A549 (cell line): Measurements from ENCODE around the gene NOP9. TPM values are rescaled to one million over a fixed set of nuclear protein-coding genes. Genes with fewer than 3 reads are reported as not detected.

Source experiments
- ATAC-seq, 2 experiments: fragments of 200-7000 bp in 1 of 2; fragments of >200 bp in 1 of 2; cut with Nextera tagmentation in 1 of 2; cut with Tn5 transposase in 1 of 2; 3 replicates each; pipeline versions ENCODE4 v1.8.0 to v1.9.1; 2018 to 2020; ENCODE audit warnings: mild to moderate bottlenecking in 1 of 2, moderate library complexity in 1 of 2
- CTCF ChIA-PET: fragments of 300-600 bp; sonication (Branson Sonifier 250); formaldehyde crosslinking; extraction: SDS; loops from one replicate; lab custom pipeline; 2021; ENCODE audit warnings: antibody characterized with exemption, inconsistent platforms; lab: Yijun Ruan, JAX
- POLR2A ChIA-PET: fragments of 350-600 bp; formaldehyde crosslinking; extraction: SDS; loops from one replicate; lab custom pipeline; 2021; ENCODE audit warnings: antibody characterized with exemption, inconsistent platforms; lab: Yijun Ruan, JAX
- DNase-seq, 2 experiments: peaks; one replicate each; pipeline versions ENCODE4 v3.0.0 to v3.0.0-alpha.2; 2011 to 2016; ENCODE audit warnings: low read depth in 1 of 2, low spot score in 1 of 2
- FAIRE-seq: peaks from 2 replicates; lab custom pipeline; 2011; peaks lifted over from hg19 to GRCh38; lab: Jason Lieb, UNC
- H3K27ac ChIP-seq, 2 experiments: fragments of >200 bp; sonication (Bioruptor Twin); formaldehyde crosslinking; 3 replicates each; pipeline ENCODE4 v1.5.1; 2016 to 2017
- H3K4me1 ChIP-seq: fragments of >200 bp; sonication (Bioruptor Twin); formaldehyde crosslinking; 3 replicates; pipeline ENCODE4 v1.6.1; 2016
- H3K4me2 ChIP-seq: fragments of >200 bp; sonication (Bioruptor Twin); formaldehyde crosslinking; 3 replicates; pipeline ENCODE4 v1.6.1; 2016
- H3K4me3 ChIP-seq: fragments of >200 bp; sonication (Bioruptor Twin); formaldehyde crosslinking; 3 replicates; pipeline ENCODE4 v1.5.1; 2016
- H3K9me3 ChIP-seq: fragments of >200 bp; sonication (Bioruptor Twin); formaldehyde crosslinking; 3 replicates; pipeline ENCODE4 v1.6.1; 2016
- CHD2 ChIP-seq: fragments of 150-350 bp; IDR thresholded peaks from 2 replicates; pipeline ENCODE4 v1.6.1; 2014; ENCODE audit warnings: low read length; ENCODE audit not compliant: partially characterized antibody
- FOXS1 ChIP-seq: fragments of 250-450 bp; sonication (Bioruptor Pico); IDR thresholded peaks from 2 replicates; pipeline ENCODE4 v1.5.0; 2020; ENCODE audit warnings: mild to moderate bottlenecking, moderate library complexity
- HOXA7 ChIP-seq: fragments of 250-450 bp; sonication (Bioruptor Pico); IDR thresholded peaks from 2 replicates; pipeline ENCODE4 v1.5.0; 2020; ENCODE audit warnings: mild to moderate bottlenecking, moderate library complexity
- HOXB5 ChIP-seq: fragments of 250-450 bp; sonication (Bioruptor Pico); IDR thresholded peaks from 2 replicates; pipeline ENCODE4 v1.5.0; 2020; ENCODE audit warnings: mild to moderate bottlenecking, moderate library complexity
- JUN ChIP-seq, 2 experiments: fragments of >200 bp; sonication (Bioruptor Twin); formaldehyde crosslinking; IDR thresholded peaks; 2 replicates in 1 of 2; 3 replicates in 1 of 2; pipeline ENCODE4 v1.6.1; 2016 to 2017
- JUNB ChIP-seq: fragments of >200 bp; sonication (Bioruptor Twin); formaldehyde crosslinking; IDR thresholded peaks from 2 replicates; pipeline ENCODE4 v1.6.1; 2016
- KDM1A ChIP-seq: fragments of 200-600 bp; sonication (generic); IDR thresholded peaks from 2 replicates; pipeline ENCODE4 v1.6.1; 2016; ENCODE audit warnings: low read depth, mild to moderate bottlenecking
- KDM5A ChIP-seq: fragments of 200-600 bp; sonication (generic); IDR thresholded peaks from 2 replicates; pipeline ENCODE4 v1.6.1; 2016; ENCODE audit warnings: antibody characterized with exemption, mild to moderate bottlenecking
- MAFK ChIP-seq: fragments of 450-650 bp; IDR thresholded peaks from 2 replicates; pipeline ENCODE4 v1.6.1; 2014; ENCODE audit not compliant: partially characterized antibody
- MYC ChIP-seq: IDR thresholded peaks from 2 replicates; pipeline ENCODE4 v1.6.1; 2012; ENCODE audit warnings: mild to moderate bottlenecking, inconsistent platforms, low read length, improper control_type of control experiment, borderline replicate concordance
- POLR2A ChIP-seq: IDR thresholded peaks from 2 replicates; pipeline ENCODE4 v1.6.1; 2012; ENCODE audit warnings: mild to moderate bottlenecking, low read length
- RCOR1 ChIP-seq: fragments of 150-350 bp; IDR thresholded peaks from 2 replicates; pipeline ENCODE4 v1.6.1; 2014; ENCODE audit warnings: antibody characterized with exemption, low read length, low read depth
- REST ChIP-seq: fragments of 200-600 bp; sonication (generic); IDR thresholded peaks from 2 replicates; pipeline ENCODE4 v1.6.1; 2016; ENCODE audit warnings: antibody characterized with exemption, mild to moderate bottlenecking, moderate library complexity
- RFX5 ChIP-seq: fragments of 450-650 bp; IDR thresholded peaks from 2 replicates; pipeline ENCODE4 v1.7.1; 2014; ENCODE audit warnings: antibody characterized with exemption, mild to moderate bottlenecking, moderate library complexity
- RNF2 ChIP-seq: fragments of 200-600 bp; sonication (generic); IDR thresholded peaks from 2 replicates; pipeline ENCODE4 v1.6.1; 2016; ENCODE audit warnings: low read depth, mild to moderate bottlenecking, antibody characterized with exemption, moderate library complexity, borderline replicate concordance
- TFCP2L1 ChIP-seq: fragments of 250-450 bp; sonication (Bioruptor Pico); IDR thresholded peaks from 2 replicates; pipeline ENCODE4 v1.5.0; 2021; ENCODE audit warnings: mild to moderate bottlenecking
- WGBS: methylation state at CpG from one replicate; pipeline ENCODE4 v1.1.6; 2017; ENCODE audit errors: missing lambda C conversion rate; 5-methylcytosine and 5-hydroxymethylcytosine counted together
- polyA plus RNA-seq, 4 experiments: library from polyadenylated mRNA; depleted of rRNA in 3 of 4; stranded (reverse); fragments of >200 nt; fragmentation: RNase III in 1 of 4; extraction: RNeasy Plus Mini Kit Qiagen cat#74134 plus additional on column Dnase treatment in 1 of 4; gene quantifications; 2 replicates in 3 of 4; 3 replicates in 1 of 4; pipeline ENCODE4 v1.2.3, GENCODE V29; 2011 to 2017
- TF ChIP-seq, protein P1 (sequence below): fragments of >200 bp; sonication (Bioruptor Twin); formaldehyde crosslinking; IDR thresholded peaks from 3 replicates; pipeline ENCODE4 v1.5.1; 2016

Gene NOP9
- polyA plus RNA-seq, 2 of the 4 experiments (the other 2 are of a cell fraction) = 16.5 to 24.5 TPM

DNA sequence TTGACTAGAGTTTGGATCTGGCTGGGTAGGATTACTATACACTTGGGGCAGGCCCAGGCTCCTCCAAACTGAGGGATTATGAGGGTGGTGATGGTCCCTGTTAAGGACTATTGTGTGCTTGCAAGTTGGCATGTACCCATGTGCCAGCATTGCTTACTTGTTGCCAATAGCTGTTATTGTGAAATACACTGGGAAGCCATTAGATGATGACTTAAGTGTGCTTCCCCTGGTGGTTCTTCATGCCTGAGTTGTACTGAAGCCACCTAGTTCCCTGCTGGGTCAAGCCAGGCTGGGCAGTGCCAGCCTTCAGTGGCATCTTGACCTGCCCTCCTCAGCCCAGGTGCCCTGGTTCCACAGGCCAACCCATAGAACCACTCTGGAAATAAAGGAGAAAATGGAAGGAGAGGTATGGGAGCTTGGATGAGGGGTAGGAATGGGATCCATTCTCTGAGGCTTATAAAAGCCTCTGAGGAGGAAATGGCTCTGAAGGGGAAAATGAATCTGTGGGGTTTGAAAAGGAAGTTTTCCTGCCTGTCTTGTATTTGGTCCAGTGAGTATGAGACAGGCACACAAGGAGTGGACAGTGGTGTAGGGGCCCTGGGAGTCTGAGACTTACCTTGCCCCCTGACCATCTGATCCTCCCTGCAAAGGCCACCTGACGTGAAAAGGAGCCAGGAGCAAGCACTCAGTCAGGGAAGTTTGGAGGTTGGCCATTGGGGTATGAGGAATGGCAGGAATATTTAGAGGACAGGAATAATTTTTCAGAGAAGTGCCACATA is 12.4 kb downstream of the NOP9 start:
- Histone ChIP-seq H3K4me2 (no peak overlapping the region), H3K4me3 (no peak overlapping the region), H3K4me1 (peaks cover 19% of the 10 kb centered on the region), H3K9me3 (no peaks in the 10 kb centered on the region), H3K27ac (no peak overlapping the region)
- no peak for DNase-seq
- no peak for TF ChIP-seq RCOR1
- TF ChIP-seq KDM1A = no peak
- no peak for ATAC-seq
- 94% methylated on average over 1 of the region's 1 CpG for WGBS
- POLR2A ChIA-PET = no interaction called here
- CTCF ChIA-PET = interaction anchor here (1.0 to 46.6 kb wide), 8 partner anchors 9 to 118 kb away, joined by 5 to 1142 read pairs (median 130); partner anchors contain the start of genes CBLN3, DHRS1, KHNYN and NOP9
- FAIRE-seq = no peak

DNA sequence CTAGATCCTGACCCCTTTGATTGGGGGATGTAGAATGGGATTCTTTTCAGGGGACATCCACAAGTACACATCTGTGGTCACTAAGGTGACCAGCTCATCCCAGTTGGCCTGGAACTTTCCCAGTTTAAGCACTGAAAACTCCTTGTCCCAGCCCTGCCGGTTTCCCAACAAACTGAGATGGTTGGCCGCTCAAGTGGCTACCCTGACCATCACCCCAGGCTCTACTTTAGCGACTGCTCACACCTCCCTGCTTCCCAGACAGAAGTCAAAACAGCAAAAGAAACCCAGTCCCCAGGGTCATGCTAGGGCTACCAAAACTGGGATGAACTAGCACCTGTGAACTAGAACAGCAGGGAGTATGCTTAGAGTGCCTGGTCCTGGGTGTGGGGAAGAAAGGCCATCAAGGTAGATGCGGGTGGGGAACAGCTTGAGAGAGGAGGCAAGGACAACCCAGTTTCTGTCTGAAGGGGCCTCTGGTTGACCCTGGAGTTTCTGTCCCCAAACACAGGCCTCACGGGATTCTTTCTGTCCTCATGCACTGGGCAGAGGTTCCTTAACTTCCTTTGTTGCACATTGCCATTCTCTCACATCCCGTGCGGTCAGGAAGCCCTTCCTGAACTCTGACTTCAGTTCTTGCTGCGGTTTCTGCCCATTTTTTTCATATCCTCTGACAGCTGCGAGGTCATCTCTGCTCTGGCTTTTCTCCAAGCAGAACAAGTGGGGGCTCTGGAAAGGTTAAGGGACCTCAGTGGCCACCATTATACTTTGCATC is 13.3 kb downstream of the NOP9 start:
- POLR2A ChIA-PET = no interaction called here

DNA sequence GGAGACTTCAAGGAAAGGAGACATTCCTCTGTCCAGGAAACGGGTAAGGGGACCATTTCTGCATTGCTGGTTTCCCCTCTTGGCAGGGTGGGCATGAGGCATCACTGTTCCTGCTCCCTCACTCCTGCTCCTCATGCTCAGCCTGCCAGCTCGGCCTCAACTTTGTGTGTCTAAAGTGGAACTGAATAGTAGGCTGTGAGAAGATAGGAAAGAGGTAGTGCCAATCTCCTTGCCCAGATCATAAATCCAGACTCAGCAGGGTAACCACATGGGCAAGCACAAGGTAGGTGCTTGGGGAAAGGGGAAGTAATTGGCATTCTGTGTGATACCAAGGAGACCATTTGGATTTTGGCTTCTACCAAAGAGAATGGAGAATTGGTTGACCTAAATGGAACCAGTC is 14.3 kb downstream of the NOP9 start:
- no peak overlapping the region for H3K4me3 ChIP-seq
- no peaks in the 10 kb centered on the region for H3K9me3 ChIP-seq
- no peak overlapping the region for H3K4me2 ChIP-seq
- peaks cover 11% of the 10 kb centered on the region for H3K4me1 ChIP-seq
- FAIRE-seq (no peak), ATAC-seq (no peak), DNase-seq (no peak)
- ChIA-PET POLR2A (no interaction called here), CTCF (interaction anchor here (1.5 to 46.6 kb wide), 4 partner anchors 11 to 116 kb away, joined by 3 to 1142 read pairs (median 368); partner anchors contain the start of genes CBLN3, DHRS1, KHNYN and NOP9)
- no peak for TF ChIP-seq TFCP2L1 (CRISPR knock-in tag)
- TF ChIP-seq MYC = no peak
- no peak for TF ChIP-seq KDM1A
- no peak for TF ChIP-seq FOXS1 (CRISPR knock-in tag)
- no peak for TF ChIP-seq JUNB
- TF ChIP-seq REST = no peak
- TF ChIP-seq, protein P1, sequence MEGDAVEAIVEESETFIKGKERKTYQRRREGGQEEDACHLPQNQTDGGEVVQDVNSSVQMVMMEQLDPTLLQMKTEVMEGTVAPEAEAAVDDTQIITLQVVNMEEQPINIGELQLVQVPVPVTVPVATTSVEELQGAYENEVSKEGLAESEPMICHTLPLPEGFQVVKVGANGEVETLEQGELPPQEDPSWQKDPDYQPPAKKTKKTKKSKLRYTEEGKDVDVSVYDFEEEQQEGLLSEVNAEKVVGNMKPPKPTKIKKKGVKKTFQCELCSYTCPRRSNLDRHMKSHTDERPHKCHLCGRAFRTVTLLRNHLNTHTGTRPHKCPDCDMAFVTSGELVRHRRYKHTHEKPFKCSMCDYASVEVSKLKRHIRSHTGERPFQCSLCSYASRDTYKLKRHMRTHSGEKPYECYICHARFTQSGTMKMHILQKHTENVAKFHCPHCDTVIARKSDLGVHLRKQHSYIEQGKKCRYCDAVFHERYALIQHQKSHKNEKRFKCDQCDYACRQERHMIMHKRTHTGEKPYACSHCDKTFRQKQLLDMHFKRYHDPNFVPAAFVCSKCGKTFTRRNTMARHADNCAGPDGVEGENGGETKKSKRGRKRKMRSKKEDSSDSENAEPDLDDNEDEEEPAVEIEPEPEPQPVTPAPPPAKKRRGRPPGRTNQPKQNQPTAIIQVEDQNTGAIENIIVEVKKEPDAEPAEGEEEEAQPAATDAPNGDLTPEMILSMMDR = no peak
- no peak for TF ChIP-seq CHD2
- 86% methylated on average over 2 of the region's 2 CpGs for WGBS
- no peak overlapping the region for H3K27ac ChIP-seq

More for the DNA sequence above, 13.3 kb downstream of the NOP9 start:
- no peaks in the 10 kb centered on the region for H3K9me3 ChIP-seq
- WGBS = 88% methylated on average over 9 of the region's 9 CpGs
- DNase-seq (no peak), FAIRE-seq (no peak), ATAC-seq (no peak)
- no peak overlapping the region for H3K4me3 ChIP-seq
- CTCF ChIA-PET = interaction anchor here (1.0 to 46.6 kb wide), 6 partner anchors 10 to 117 kb away, joined by 5 to 1142 read pairs (median 71); partner anchors contain the start of genes CBLN3, DHRS1, KHNYN and NOP9
- TF ChIP-seq RNF2 = no peak
- no peak for TF ChIP-seq POLR2A
- no peak for TF ChIP-seq HOXA7 (CRISPR knock-in tag)
- TF ChIP-seq HOXB5 (CRISPR knock-in tag) = no peak
- no peak for TF ChIP-seq MAFK
- TF ChIP-seq JUN (IDR thresholded peaks at IDR 0.05) = no peak
- no peak for TF ChIP-seq KDM5A
- TF ChIP-seq RFX5 = no peak
- no peak overlapping the region for H3K27ac ChIP-seq
- H3K4me1 ChIP-seq = peaks cover 18% of the 10 kb centered on the region
- no peak overlapping the region for H3K4me2 ChIP-seq
